Ishikawa (cell line): ENCODE measurements around the gene ZNF267.

Experiments
- CEBPB ChIP-seq: IDR thresholded peaks from 2 replicates; pipeline ENCODE4 v1.6.1; 2012
- CREB1 ChIP-seq: IDR thresholded peaks from 2 replicates; pipeline ENCODE4 v1.6.1; 2012; ENCODE audit warnings: low read depth
- EGR1 ChIP-seq: IDR thresholded peaks from 2 replicates; pipeline ENCODE4 v1.6.1; 2012
- EP300 ChIP-seq: IDR thresholded peaks from 2 replicates; pipeline ENCODE4 v1.6.1; 2012; ENCODE audit warnings: borderline replicate concordance
- FOXM1 ChIP-seq: IDR thresholded peaks from 2 replicates; pipeline ENCODE4 v1.6.1; 2012; ENCODE audit warnings: low read depth, borderline replicate concordance
- MAX ChIP-seq: IDR thresholded peaks from 2 replicates; pipeline ENCODE4 v1.6.1; 2012
- NFIC ChIP-seq: IDR thresholded peaks from 2 replicates; pipeline ENCODE4 v1.6.1; 2012
- RAD21 ChIP-seq: IDR thresholded peaks from 2 replicates; pipeline ENCODE4 v1.6.1; 2012; ENCODE audit warnings: low read depth
- REST ChIP-seq: IDR thresholded peaks from 2 replicates; pipeline ENCODE4 v1.6.1; 2012; ENCODE audit warnings: low read depth, mild to moderate bottlenecking
- TAF1 ChIP-seq: IDR thresholded peaks from 2 replicates; pipeline ENCODE4 v1.6.1; 2012; ENCODE audit warnings: low read depth, mild to moderate bottlenecking
- TCF12 ChIP-seq: IDR thresholded peaks from 2 replicates; pipeline ENCODE4 v1.6.1; 2012; ENCODE audit warnings: low read depth
- TEAD4 ChIP-seq: IDR thresholded peaks from 2 replicates; pipeline ENCODE4 v1.6.1; 2012
- USF1 ChIP-seq: IDR thresholded peaks from 2 replicates; pipeline ENCODE4 v1.6.1; 2012
- YY1 ChIP-seq: IDR thresholded peaks from 2 replicates; pipeline ENCODE4 v1.6.1; 2012; ENCODE audit warnings: low read depth
- ZBTB7A ChIP-seq: IDR thresholded peaks from 2 replicates; pipeline ENCODE4 v1.6.1; 2012; ENCODE audit warnings: low read depth

The ZNF267 gene

GRCh38 chr16:31874366-31875111 is 932 bp downstream of the ZNF267 start:
- no peak for TF ChIP-seq TCF12

GRCh38 chr16:31875112-31875803 is 1.7 kb downstream of the ZNF267 start:
- TF ChIP-seq CREB1 (no peak), NFIC (no peak), TEAD4 (no peak), RAD21 (no peak), EP300 (no peak)

GRCh38 chr16:31875928-31876547 is 2.4 kb downstream of the ZNF267 start:
- TF ChIP-seq YY1: no peak
- TF ChIP-seq FOXM1: no peak
- TF ChIP-seq RAD21: no peak
- TF ChIP-seq EP300: no peak
- no peak for TF ChIP-seq NFIC
- no peak for TF ChIP-seq CREB1
- no peak for TF ChIP-seq REST
- TF ChIP-seq USF1: no peak
- TF ChIP-seq TEAD4: no peak
- no peak for TF ChIP-seq CEBPB
- TF ChIP-seq TCF12: no peak
- TF ChIP-seq MAX: no peak
- TF ChIP-seq ZBTB7A: no peak
- no peak for TF ChIP-seq TAF1
- no peak for TF ChIP-seq EGR1

GRCh38 chr16:31876951-31877828 is 3.6 kb downstream of the ZNF267 start:
- TF ChIP-seq NFIC: no peak
- no peak for TF ChIP-seq RAD21
- no peak for TF ChIP-seq EP300
- TF ChIP-seq TCF12: no peak
- no peak for TF ChIP-seq CEBPB
- no peak for TF ChIP-seq TEAD4
- no peak for TF ChIP-seq EGR1
- TF ChIP-seq USF1: no peak
- no peak for TF ChIP-seq ZBTB7A
- TF ChIP-seq CREB1: no peak
- TF ChIP-seq YY1: no peak

- TF ChIP-seq TAF1: no peak
- no peak for TF ChIP-seq TCF12
- no peak for TF ChIP-seq EGR1
- TF ChIP-seq TEAD4: no peak
- TF ChIP-seq ZBTB7A: no peak
- no peak for TF ChIP-seq USF1
- TF ChIP-seq EP300: no peak
Observed at GRCh38 chr16:31877876-31878642, 4.5 kb downstream of the ZNF267 start.

GRCh38 chr16:31879937-31880321 is 6.3 kb downstream of the ZNF267 start:
- TF ChIP-seq EP300: no peak
- no peak for TF ChIP-seq CEBPB
- TF ChIP-seq YY1: no peak
- TF ChIP-seq EGR1: no peak
- TF ChIP-seq MAX: no peak
- TF ChIP-seq TAF1: no peak
- no peak for TF ChIP-seq USF1
- no peak for TF ChIP-seq NFIC
- no peak for TF ChIP-seq REST
- no peak for TF ChIP-seq RAD21
- no peak for TF ChIP-seq ZBTB7A
- no peak for TF ChIP-seq CREB1
- no peak for TF ChIP-seq TEAD4
- TF ChIP-seq FOXM1: no peak
- TF ChIP-seq TCF12: no peak
